ENCODE measurements around the gene ESPN.
"Not testable (repeated sequence)": the region's sequence is repeated elsewhere in the genome, so short reads cannot be mapped to it uniquely, and the experiment has no call there.

ESPN gene

DNA sequence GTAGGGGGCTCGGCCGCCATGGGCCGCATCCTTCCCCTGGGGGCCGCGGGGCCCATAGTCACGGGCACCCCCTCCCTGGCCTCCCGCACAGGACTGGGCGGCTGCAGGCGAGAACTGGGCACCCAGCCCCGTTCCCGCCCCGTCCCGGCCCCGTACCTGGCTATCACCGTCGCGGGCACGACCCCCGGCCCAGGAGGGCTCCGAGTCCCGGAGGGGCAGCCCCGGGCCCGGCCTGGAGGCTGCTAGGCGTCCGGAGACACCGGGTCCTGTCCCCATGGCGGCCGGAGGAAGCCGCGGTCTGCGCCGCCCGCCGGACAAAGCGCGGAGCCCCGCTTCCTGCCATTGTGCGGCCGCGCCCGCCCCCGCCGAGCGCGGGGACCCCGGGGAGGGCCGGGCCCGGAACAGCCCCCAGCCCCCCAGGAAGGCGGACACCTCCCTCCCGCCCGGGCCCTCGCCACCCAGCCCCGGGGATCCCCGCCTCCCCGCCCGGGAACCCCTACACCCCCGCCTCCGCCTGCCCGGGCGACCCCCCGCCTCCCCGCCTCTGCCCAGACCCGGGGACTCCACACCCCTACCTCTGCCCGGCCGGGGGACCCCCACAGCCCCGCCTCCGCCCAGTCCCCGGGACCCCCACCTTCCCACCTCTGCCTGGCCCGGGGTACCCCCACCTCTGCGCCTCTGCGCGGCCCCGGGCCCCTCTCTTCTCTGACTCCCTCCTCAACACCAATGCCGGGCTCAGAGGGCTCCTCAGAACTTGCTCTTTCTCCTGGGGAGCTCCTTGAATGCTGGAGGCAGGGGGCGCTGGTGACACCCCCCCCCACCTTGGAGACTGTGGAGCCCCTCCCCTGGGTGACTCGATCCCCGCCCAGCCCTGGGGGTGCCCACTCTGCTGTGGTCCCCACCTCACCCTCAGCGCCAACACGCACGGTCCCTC lies 60.9 kb downstream of the ESPN start:
- no peak for DNase-seq

DNA sequence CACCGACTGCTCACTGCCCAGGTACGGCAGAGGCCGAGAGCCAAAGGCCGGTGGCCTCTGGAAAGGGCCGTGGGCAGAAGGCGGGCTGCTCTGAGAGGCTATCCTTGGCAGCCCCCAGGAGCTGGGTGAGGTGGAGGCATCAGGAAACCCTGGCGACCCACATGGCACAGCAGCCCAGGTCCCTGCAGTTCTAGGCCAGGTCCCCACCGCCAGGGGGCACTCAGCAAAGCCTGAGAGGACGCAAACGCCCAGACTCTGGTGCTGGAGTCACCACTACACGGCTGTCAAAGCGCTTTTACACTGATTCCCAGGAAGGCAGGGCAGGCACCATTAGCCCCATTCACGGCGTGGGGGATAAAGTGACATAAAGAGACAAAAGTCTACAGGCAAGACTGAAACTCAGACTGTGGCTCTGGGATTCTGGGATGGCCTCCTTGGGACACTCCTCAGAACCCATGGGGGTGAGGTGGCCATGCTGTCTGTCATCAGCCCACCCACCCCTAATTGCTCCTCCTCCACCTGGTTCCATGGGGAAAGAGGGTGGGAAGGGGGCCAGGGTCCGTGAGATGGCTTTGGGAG lies 61.9 kb downstream of the ESPN start:
- DNase-seq, result no peak

DNA sequence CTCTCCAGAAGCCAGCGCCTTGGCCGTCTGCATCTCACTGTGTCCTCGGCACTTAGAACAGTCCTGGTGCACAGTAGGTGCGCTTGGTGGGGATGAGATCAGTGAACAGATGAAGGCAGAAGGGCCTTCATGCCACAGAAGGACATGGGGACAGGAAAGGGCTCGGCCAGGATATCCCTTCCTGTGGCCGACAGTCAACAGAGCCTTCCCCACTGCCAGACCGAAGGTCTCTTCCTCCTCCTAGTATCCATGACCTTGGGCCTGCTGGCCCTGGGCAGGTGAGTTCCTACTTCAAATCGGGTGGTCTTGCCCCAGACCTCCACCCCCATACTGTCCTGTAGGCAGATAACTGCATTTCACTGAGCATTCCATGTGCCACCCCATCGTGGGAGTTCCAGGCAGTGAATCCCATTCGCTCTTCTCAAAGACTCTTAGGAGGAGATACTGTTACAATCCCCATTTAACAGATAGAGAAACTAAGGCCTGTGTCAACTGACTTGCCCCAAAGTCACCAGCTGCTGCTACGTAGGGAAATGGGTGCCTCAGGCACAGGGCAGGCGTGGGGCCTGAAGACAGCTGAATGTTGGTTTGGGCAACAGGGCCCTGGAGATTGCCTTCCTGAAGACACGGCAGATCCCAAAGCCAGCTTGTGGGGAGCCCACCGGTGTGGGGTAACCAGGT lies 63.4 kb downstream of the ESPN start:
- no peak for DNase-seq

DNA sequence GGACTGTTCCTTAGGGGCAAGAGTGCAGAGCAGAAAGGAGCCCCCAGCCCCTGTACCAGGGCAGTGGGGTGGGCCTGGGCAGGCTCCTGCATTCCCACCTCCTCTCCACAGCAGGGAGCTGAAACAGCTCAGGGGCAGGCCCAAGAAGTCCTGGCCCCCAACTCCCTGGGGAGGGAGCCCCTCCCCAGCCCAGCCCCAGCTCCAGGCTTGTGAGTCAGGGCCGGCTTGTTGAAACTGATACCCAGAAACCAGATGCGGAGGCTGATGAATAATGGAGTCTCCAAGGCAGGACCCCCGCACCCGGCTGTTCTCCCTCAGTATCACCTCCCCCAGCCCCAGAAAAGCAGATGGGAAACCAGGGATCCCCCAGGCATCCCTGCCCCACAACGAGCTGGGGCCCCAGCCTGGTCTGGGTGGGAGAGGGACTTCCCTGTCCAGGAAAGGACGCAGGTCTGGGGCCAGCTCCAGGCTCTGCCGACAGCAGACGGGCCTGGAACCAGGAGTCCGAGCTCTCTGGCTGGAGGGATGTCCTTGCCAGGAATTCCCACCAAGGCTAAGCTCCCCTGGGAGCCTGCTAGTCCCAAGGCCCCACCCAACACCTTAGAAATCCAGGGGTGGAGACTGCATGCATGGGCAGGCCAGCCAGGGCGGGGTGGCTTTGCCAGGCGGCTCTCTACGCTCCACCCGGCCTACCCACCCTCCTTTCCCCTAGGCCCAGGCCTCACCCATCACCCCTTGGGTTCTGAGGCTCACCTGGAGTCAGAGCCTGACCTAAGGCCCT lies 64.2 kb downstream of the ESPN start:
- DNase-seq, result no peak

DNA sequence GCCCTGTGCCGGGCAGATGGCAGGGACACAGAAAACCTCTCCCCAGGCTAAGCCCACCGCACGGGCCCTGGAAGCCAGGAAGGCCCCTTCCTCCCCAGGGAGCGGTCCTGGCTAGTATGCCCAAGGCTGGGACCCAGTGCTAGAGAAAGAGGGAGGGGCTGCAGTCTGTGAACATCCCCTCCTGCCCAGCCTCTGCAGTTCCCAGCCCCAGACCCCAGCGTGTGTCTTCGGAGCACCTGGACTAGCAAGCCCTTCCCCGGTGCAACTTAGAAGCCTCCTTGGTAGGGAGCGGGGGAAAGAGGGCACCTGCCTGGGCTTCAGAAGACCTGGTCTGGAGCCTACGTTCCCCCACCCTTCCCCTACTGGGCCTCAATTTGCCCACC lies 64.8 kb downstream of the ESPN start:
- DNase-seq, result no peak

DNA sequence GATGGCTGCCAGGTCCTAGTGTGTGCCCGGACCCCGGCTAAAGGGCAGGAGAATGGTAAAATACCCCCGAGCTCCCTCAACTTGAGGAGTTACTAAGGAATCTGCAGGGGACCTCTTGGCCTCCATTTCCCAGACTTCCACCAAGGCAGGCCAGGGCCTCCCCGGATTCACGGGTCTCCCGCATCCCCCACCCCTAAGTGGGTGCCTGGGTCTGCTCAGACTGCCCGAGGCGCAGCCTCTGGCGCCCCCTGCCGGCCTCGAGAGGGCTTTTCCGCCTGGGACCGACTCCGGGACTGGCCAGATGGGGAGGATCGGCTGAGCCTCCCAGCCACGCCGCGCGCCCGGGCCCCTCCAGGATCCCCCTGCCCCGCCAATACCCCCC lies 65.2 kb downstream of the ESPN start:
- no peak for DNase-seq

DNA sequence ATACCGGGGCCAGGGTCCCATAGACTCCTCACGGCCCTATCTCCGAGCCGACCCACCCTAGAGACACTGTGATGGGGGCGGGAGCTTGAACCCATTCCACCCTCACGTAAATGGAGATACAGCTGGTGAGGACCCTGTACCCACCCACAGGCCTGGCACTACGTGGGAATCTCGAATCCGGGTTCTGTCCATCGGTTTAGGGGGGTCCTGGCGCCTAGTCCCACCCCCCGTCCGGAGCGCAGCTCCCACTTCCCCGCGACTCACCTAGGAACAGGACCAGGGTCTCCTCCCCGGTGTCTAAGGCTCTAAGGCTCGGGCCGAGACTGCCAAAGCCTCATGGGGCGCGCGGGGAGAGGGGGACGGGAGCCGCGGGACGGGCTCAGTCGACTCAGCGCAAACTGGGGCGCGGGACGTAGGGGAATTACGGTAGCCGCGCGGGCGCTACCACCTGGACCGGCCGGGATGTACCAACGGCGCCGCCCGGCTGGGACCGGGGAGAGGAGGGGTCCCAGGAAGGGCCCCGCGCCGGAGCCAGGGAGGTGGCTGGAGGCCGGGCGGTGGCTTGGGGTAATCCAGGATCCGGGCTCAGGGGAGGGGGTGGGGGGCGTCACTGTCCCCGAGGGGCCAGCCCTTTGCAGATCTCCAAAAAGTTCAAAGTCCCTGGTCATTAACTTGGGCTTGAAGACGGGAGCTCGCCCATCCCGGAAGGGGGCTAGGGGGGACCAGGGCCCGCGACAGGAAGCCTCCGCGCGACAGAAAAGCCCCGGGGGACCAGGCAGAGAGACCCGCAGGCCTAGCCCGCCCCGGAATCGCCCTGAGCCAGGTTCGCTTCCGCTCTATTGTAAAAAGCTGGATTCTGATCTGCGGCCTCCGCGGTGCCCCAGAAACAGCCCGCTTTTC lies 65.9 kb downstream of the ESPN start:
- DNase-seq, result no peak

DNA sequence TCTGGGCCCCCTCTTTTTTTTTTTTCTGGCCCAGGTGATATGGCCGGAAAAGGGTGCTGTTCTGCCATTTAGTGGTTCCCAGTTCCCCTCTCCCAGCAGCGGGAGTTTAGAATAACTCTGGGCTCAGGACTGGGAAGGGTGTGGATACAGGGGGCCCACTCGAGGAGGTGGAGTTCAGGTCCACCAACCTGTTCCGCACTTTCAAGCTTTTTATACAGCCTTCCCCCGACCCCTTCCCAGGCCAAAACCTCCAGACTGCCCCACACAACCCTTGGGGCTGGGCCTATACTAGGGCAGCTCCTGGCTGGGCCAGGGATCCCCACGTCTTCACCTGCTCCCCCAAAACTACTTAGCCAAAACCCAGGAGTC lies 66.5 kb downstream of the ESPN start:
- no peak for DNase-seq

DNA sequence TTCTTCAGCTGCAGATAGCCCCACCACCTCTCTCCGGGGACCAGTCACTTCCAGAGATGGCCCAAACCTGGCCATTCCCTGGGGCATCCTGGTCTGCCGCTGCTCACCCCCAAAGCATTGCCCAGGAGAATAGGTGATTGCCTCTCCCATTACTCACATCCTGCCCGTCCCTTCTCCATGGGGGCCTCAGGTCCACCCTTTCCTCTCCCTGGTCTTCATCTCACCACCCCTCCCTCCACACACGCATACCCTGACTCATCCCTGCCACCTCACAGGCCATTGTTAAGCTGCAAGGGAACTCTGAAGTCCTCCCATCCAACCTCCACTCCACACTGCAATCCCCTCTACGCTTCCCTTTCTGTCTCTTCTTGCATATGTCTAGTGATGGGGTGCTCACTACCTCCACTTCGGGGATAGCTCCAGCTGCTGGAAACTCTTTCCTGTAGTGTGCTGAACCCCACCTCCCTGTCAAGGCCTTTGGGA lies 66.9 kb downstream of the ESPN start, which contains the start of gene PLEKHG5:
Gene PLEKHG5 (minus strand): TSS at position 188 of the 483 bp plus-strand sequence. CDS start 14,096 bp downstream, outside the sequence.
- no peak for DNase-seq

DNA sequence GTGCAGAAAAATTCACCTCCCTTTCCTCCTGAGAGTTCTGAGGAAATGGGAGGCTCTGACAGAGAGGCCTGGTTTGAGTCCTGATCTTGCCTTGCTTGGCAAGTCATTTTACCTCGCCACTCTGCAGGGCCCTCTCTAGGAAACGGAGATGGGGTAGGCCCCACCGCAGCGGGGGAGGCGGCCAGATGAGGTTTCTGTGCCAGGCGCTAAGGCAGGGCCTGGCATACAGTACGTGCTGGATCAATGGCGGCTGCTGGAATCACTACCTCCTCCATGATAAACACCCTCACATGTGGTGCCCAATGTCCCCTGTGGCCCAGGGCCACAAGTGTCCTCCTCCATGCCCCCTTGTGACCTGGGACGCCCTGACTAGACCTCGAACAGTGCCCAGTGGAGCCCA lies 67.4 kb downstream of the ESPN start:
- DNase-seq, result no peak

DNA sequence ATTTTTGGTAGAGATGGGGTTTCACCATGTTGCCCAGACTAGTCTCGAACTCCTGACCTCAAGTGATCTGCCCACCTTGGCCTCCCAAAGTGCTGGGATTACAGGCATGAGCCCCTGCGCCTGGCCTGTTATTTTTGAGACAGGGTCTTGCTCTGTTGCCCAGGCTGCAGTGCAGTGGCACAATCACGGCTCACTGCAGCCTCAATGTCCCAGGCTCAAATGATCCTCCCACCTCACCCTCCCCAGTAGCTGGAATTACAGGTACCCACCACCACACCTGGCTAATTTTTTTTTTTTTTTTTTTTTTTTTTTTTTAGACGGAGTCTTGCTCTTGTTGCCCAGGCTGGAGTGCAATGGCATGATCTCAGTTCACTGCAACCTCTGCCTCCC lies 69.3 kb downstream of the ESPN start:
- DNase-seq, result not testable (repeated sequence)

DNA sequence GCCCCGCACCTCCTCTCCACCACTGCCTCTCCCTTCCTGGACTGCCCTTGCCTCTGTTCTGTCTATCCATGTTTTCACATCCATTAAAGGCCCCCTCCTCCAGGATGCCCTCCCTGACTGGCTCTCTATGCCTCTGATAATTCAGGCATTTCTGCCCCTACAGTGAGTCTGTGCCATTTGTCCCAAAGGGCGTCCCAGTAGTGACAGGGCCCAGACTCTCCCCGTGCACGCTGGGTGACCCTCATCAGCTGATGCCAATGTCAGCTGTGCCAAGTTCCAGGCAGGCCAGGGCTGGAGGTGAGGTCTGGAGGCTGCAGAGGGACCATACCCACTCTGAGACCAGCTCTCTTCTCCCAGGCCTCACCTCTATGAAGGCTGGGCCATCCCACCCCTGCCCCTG lies 70.1 kb downstream of the ESPN start:
- DNase-seq, result no peak

DNA sequence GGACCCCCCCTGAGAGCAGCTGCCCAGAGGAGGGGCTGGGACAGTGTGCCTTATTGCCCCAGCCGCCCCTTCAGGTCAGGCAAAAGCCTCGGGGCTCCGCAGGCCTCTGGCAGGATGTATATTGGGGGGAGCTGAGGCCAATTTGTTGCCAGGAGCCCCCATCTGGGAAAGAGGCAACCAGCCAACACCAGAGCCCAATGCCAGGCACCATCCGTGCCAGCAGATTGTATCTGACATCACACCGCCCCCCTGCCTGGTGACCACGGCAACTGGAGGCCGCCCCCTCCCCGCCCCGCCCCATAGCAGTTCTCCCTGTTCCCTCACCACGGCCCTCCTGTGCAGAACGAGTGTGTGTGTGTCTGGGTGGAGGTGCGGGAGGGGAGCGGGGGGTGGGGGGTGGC lies 70.5 kb downstream of the ESPN start:
- DNase-seq, result no peak

DNA sequence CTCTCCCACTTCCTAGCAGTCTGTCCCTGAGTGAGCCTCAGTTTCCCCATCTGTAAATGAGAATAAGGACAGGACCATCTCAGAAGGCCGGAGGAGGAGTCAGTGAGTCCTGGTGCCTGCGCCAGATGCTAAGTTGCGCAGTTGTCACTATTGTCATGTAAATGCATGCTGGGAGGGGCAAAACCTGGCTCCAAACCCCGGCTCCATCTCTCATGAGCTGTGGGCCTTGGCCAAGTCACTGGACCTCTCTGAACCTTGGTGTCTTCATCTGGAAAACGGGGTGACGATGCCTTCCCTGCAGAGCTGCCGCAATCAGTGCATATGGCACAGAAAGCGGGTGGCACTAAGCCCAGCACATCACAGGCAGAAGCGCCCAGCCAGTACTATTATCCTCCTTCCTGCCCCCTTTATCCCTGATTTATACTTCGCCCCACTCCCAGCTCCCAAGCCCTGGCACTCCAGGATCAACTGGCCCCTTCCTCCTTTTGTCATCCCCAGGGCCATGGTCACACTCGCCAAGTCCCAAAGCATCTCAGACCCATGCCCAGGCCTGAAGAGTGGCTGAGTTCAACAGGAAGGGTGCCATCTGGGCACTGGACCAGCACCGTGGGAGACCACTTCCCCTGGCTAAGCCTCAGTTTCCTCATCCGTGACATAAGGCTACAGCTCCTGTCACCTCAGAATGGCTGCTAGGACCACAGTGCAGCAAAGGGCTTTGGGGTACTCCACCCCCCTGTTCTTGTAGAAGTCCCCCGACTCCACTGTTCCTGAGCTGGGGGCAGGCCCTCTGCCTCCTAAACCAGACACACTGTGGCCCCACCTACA lies 71.2 kb downstream of the ESPN start:
- DNase-seq, result no peak

DNA sequence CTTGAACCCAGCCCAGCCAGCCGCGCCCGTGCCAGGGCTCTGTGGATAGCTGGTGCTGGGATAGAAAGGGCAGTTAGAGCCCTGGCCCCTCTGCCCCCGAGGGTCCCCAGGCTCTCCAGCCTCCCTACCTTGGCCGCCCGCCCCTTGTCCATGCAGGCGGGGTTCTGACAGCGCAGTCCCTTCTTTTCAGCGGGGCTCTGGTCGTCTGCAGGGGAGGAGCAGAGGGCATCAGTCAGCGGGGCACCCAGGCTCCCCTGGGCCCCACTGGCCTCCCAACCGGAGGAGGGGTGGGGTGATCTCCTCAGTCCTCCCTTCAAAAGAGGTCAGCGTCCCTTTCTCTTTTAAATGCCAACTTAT lies 71.8 kb downstream of the ESPN start:
- no peak for DNase-seq

DNA sequence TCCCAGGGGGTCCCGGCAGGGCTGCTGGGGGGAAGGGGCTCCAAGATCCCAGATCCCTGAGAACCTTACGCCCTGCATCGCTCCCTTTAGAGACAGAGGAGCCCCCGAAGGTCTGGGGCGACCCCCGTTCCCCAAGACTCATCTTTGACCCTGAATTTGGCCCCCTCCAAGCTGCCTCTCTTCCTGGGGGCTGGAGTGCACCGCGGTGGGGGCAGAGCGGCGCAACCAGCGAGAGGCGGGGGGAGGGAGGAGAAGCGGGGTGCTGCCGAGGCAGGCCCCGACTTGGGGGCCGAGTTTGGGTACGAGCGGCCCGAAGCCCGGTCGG lies 72.3 kb downstream of the ESPN start:
- no peak for DNase-seq

DNA sequence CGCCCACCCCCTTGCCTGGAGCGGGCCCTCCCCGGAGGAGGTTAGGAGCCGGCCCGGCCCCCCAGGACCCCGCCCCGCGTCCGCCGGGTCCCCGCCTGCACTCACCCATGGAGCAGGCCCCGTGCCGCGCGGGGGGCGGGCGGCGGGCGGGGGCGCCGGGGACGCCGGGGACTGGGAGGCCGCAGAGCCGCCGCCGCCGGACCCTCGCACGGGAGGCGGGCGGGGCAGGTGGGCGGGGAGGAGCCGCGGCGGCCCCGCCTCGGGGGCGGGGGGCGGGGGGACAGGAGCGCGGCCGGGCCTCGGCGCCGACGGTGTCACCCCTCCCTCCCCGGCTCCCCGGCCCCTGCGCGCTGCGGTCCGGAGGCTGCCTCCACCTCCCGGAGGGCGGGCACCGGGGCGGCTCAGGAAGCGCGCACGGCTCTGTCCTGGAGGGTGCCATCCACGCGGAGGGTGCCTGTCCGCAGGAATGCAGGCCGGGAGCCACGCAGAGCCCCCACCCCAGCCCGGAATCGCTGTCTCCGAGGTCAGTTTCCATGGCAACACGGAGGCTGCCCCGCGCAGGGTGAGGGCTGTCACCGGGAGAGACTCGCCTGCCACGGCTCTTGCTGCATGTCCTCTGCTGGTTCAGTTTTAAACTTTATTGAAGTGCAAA lies 72.8 kb downstream of the ESPN start:
- DNase-seq, result no peak

DNA sequence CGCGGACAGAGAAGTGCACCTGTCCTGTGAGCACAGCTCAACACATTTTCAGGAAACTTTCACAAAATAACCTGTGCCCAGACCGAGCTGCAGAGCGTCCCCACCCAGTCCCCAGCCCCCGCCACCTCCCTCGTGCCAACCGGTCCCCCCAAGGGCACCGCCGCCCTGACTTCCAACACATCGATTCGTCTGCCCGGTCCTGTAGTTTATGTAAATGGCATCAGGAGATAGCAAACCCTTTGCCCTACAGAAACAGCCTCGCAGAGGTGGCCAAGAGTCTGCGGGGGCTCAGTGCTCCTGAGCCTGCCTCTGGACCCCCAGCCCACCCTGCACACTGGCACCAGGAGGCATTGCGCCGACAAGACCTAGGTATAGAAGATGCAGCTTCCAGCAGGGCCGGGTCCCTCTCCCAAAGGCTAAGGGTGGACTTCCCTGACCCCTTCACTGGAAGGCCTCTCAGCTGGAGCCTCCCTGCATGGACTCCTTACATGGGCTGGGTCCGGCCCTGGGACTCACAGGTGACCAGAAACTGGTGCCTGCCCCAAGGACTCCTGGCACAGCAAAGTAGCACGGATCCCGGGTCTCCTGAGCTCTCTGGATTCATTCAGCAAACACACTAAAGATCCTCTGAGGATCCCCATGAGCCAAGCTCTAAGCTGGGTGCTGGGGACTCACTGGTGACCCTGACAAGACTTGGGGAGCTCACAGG lies 73.4 kb downstream of the ESPN start:
- no peak for DNase-seq

DNA sequence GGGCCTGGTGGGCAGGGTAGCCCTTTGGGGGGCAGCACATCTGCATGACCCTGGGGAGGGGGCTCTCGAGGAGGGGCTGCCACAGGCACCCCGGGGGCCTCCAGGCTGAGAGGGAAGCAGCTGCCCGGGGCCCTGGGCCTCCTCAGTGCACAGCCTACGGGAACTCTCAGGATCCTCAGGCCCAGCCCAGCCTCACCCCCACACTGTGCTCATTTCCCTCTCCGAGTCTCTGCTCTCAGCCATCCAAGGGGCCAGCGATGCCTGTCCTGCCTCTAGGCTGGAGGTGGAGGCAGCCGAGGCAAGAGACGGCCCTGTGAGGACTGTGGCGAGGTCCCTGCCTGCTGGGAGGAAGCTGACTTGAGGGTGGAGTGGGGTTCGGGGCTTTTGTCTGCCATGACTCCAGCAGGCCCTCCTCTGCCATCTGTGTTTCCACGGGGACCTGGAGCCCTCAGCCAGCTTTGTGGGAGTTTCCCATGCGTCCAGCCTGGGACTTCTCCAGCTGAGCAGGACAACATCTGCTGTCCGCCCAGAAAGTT lies 74.1 kb downstream of the ESPN start:
- no peak for DNase-seq

DNA sequence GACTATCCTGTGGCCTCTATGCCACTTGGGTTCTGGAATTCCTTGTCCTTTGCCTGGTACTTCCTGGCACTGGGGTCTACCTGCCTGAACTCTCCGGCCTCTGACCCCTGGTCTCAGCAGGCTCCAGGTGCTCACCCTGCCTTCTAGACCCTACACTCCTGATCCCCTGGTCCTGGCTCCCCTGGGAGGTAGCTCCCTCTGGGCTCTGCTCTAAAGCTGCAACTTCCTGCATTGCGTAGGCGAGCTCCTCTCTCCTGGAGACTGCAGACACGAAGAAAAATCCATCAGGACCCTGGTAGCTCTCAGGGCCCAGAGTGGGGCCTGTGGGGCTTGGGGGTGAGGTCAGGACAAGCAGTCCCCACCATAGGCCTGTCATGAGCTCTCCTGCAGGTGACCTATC lies 74.7 kb downstream of the ESPN start:
- no peak for DNase-seq

Measured in NCI-H1417 treated with DMSO at 0.1 percent for 48 hours (cell line).